A673 (cell line): Measurements from ENCODE around the gene COA1.

ENCODE experiments used
- CTCF ChIP-seq: fragments of 300-800, 200-600 bp; sonication (generic); conservative IDR thresholded peaks from 2 replicates; pipeline ENCODE4 v1.5.1; 2017; ENCODE audit warnings: low read depth, mild to moderate bottlenecking, antibody characterized with exemption, low read length, moderate library complexity, mixed read lengths
- EZH2 ChIP-seq: fragments of 200-600 bp; sonication (generic); IDR thresholded peaks from 2 replicates; pipeline ENCODE4 v1.6.1; 2017; ENCODE audit warnings: borderline replicate concordance, low read depth, mild to moderate bottlenecking, mixed read lengths, antibody characterized with exemption, low read length; ENCODE audit not compliant: poor library complexity, severe bottlenecking

GRCh38 chr7:43593010-43593409 is 136.3 kb downstream of the COA1 start:
- no peak for TF ChIP-seq EZH2
- TF ChIP-seq CTCF: no peak
